Measurements from ENCODE around the gene MADD.

Gene MADD

DNA sequence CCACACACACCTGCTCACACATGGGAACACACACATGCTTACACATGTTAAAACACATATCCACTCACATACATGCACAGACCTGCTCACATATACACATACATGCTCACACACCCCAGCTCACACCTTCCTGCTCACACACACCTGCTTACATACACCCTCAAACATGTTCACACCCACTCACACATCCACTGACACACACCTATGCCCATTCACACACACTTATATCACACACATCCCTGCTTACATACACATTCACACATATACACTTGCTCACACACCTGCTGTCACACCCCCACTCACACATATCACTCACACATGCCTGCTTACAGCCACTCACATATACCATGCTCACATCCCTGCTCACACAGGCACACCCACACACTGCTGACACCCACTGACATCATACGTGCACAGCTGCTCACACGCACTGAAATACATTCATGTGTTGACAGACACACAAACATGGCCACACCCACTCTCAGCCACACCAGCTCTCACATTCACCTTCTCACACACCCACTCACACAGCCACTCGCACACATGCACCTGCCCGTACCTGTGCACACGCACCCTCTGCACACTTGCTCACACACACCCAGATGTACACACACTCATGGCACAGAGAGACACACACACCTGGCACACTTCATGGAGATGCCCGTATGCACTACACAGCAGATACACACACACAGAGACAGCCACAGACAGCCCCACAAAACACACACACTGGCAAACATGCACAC, 88.2 kb downstream of the MADD start:
- DNase-seq, result no peak
- H3K79me2 ChIP-seq (ENCODE audit: control insufficient read depth, insufficient read depth, low read length), result no peaks in the 10 kb centered on the region
- H3K27ac ChIP-seq (ENCODE audit: low read depth, low read length), result no peak overlapping the region
- H2AK5ac ChIP-seq (ENCODE audit: low read length), result no peak overlapping the region
- H2BK5ac ChIP-seq (ENCODE audit: low read length), result no peak overlapping the region
- H2BK120ac ChIP-seq (ENCODE audit: low read depth, low read length), result no peak overlapping the region
- H3K4ac ChIP-seq (ENCODE audit: low read depth, low read length), result no peak overlapping the region
- H4K5ac ChIP-seq (ENCODE audit: low read length), result no peak overlapping the region
- H3K36me3 ChIP-seq (ENCODE audit: control insufficient read depth, insufficient read depth, low read length), result no peaks in the 10 kb centered on the region
- H3K56ac ChIP-seq (ENCODE audit: low read length), result no peak overlapping the region
- H3K79me1 ChIP-seq (ENCODE audit: low read length), result no peaks in the 10 kb centered on the region
- H3K9ac ChIP-seq (ENCODE audit: low read length), result no peak overlapping the region
- H3K4me2 ChIP-seq (ENCODE audit: low read length), result no peak overlapping the region
- H4K8ac ChIP-seq (ENCODE audit: low read depth, low read length), result no peak overlapping the region
- no peaks in the 10 kb centered on the region for H3K4me1 ChIP-seq (ENCODE audit: control insufficient read depth, low read depth, low read length)
- no peak overlapping the region for H2BK15ac ChIP-seq (replicated peaks; ENCODE audit: low read depth)
- no peak overlapping the region for H3K23ac ChIP-seq (ENCODE audit: low read length)
- H3K27me3 ChIP-seq (ENCODE audit: insufficient read depth, low read length, poor library complexity), result no peaks in the 10 kb centered on the region
- no peak overlapping the region for H3K4me3 ChIP-seq (ENCODE audit: low read length)
- H3K18ac ChIP-seq (ENCODE audit: low read length), result no peak overlapping the region
- no CpG with 5 or more reads among the region's 6 CpGs for WGBS (ENCODE audit: extremely low coverage, insufficient coverage, low lambda C conversion rate)

DNA sequence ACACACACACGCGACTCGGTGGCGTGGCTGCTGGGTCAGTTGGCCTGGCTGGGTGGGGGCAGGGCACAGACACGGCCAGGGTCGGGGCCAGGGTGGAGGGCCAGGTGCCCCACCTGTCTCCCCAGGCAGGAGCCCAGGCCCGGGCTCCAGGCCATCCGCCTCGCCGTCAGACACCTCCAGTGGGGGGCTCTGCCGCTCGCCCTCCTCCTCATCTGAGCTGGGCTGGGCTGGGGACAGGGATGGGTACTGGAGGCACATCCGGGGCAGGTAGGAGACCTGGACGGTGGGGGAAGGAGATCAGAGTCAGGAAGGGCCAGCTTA, 88.8 kb downstream of the MADD start:
- Histone ChIP-seq H2BK5ac (ENCODE audit: low read length) (no peak overlapping the region), H3K79me1 (ENCODE audit: low read length) (no peaks in the 10 kb centered on the region), H3K27me3 (ENCODE audit: insufficient read depth, low read length, poor library complexity) (no peaks in the 10 kb centered on the region), H3K4ac (ENCODE audit: low read depth, low read length) (no peak overlapping the region), H3K56ac (ENCODE audit: low read length) (peak overlapping the region; percentile 34), H3K27ac (ENCODE audit: low read depth, low read length) (no peak overlapping the region), H2AK5ac (ENCODE audit: low read length) (no peak overlapping the region), H3K36me3 (ENCODE audit: control insufficient read depth, insufficient read depth, low read length) (no peaks in the 10 kb centered on the region), H4K5ac (ENCODE audit: low read length) (no peak overlapping the region), H3K23ac (ENCODE audit: low read length) (no peak overlapping the region), H3K9ac (ENCODE audit: low read length) (no peak overlapping the region), H3K18ac (ENCODE audit: low read length) (no peak overlapping the region), H3K4me2 (ENCODE audit: low read length) (no peak overlapping the region), H3K79me2 (ENCODE audit: control insufficient read depth, insufficient read depth, low read length) (no peaks in the 10 kb centered on the region), H3K4me1 (ENCODE audit: control insufficient read depth, low read depth, low read length) (no peaks in the 10 kb centered on the region), H4K8ac (ENCODE audit: low read depth, low read length) (no peak overlapping the region), H2BK120ac (ENCODE audit: low read depth, low read length) (no peak overlapping the region), H3K4me3 (ENCODE audit: low read length) (no peak overlapping the region), H2BK15ac (replicated peaks; ENCODE audit: low read depth) (no peak overlapping the region)
- no CpG with 5 or more reads among the region's 14 CpGs for WGBS (ENCODE audit: extremely low coverage, insufficient coverage, low lambda C conversion rate)
- DNase-seq, result no peak

DNA sequence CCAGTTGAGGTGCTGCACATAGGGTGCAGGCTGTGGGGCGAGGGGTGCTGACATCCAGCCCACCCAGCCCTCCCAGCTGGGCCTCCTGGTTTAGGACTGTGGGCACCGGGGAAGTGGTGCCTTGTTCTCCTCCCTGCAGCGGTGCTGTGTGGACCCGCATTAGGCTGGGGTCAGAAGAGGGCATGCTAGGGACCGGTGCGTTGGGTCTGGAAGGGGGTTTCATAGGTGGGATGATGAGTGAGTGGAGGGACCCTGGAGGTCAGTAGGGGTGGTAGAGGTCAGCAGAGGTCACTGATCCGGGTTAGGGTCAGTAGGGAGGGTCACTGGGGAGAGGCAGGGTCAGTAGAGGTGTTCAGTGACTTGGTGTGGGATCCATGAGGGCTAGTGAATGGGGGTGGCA, 89.2 kb downstream of the MADD start:
- H4K5ac ChIP-seq (ENCODE audit: low read length), result no peak overlapping the region
- WGBS (ENCODE audit: extremely low coverage, insufficient coverage, low lambda C conversion rate), result no CpG with 5 or more reads among the region's 7 CpGs

DNA sequence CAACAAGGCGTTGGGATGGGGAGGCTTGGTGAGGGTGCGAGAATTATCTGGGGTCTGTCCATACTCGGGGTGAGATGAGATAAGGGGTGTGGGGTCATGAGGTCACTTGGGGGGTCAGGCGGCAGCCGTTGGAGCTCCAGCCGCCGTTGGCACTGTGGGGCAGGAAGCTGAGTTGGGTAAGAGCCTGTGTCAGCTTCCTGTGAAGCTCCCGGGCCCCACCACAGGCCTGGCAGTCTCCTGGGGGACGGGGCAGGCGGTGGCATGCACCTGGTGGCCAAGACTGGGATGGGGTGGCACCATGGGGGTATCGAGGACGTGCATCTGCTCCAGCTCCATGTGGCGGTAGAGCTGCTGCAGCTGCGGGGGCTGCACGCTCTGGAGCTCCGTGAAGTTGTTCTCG, 89.7 kb downstream of the MADD start:
- H3K4me2 ChIP-seq (ENCODE audit: low read length), result no peak overlapping the region
- no peak overlapping the region for H2AK5ac ChIP-seq (ENCODE audit: low read length)
- no peak overlapping the region for H4K5ac ChIP-seq (ENCODE audit: low read length)
- H3K4ac ChIP-seq (ENCODE audit: low read depth, low read length), result no peak overlapping the region
- H4K8ac ChIP-seq (ENCODE audit: low read depth, low read length), result no peak overlapping the region
- no peaks in the 10 kb centered on the region for H3K79me1 ChIP-seq (ENCODE audit: low read length)
- H3K18ac ChIP-seq (ENCODE audit: low read length), result no peak overlapping the region
- no peaks in the 10 kb centered on the region for H3K36me3 ChIP-seq (ENCODE audit: control insufficient read depth, insufficient read depth, low read length)
- H3K27ac ChIP-seq (ENCODE audit: low read depth, low read length), result no peak overlapping the region
- no peak overlapping the region for H3K9ac ChIP-seq (ENCODE audit: low read length)
- H3K4me3 ChIP-seq (ENCODE audit: low read length), result no peak overlapping the region
- no peaks in the 10 kb centered on the region for H3K4me1 ChIP-seq (ENCODE audit: control insufficient read depth, low read depth, low read length)
- no peak overlapping the region for H3K56ac ChIP-seq (ENCODE audit: low read length)
- no peak for DNase-seq
- H3K79me2 ChIP-seq (ENCODE audit: control insufficient read depth, insufficient read depth, low read length), result no peaks in the 10 kb centered on the region
- H2BK15ac ChIP-seq (replicated peaks; ENCODE audit: low read depth), result no peak overlapping the region
- no peak overlapping the region for H2BK5ac ChIP-seq (ENCODE audit: low read length)
- H3K27me3 ChIP-seq (ENCODE audit: insufficient read depth, low read length, poor library complexity), result no peaks in the 10 kb centered on the region
- no peak overlapping the region for H3K23ac ChIP-seq (ENCODE audit: low read length)
- WGBS (ENCODE audit: extremely low coverage, insufficient coverage, low lambda C conversion rate), result no CpG with 5 or more reads among the region's 17 CpGs
- no peak overlapping the region for H2BK120ac ChIP-seq (ENCODE audit: low read depth, low read length)

More for the DNA sequence above, 89.2 kb downstream of the MADD start:
- H3K56ac ChIP-seq (ENCODE audit: low read length), result no peak overlapping the region
- H3K79me1 ChIP-seq (ENCODE audit: low read length), result no peaks in the 10 kb centered on the region
- H2BK15ac ChIP-seq (replicated peaks; ENCODE audit: low read depth), result no peak overlapping the region
- H3K18ac ChIP-seq (ENCODE audit: low read length), result no peak overlapping the region
- no peak overlapping the region for H3K4me2 ChIP-seq (ENCODE audit: low read length)
- H3K4me1 ChIP-seq (ENCODE audit: control insufficient read depth, low read depth, low read length), result no peaks in the 10 kb centered on the region
- no peak overlapping the region for H2AK5ac ChIP-seq (ENCODE audit: low read length)
- no peaks in the 10 kb centered on the region for H3K27me3 ChIP-seq (ENCODE audit: insufficient read depth, low read length, poor library complexity)
- H3K4me3 ChIP-seq (ENCODE audit: low read length), result no peak overlapping the region
- H3K23ac ChIP-seq (ENCODE audit: low read length), result no peak overlapping the region
- no peak overlapping the region for H3K27ac ChIP-seq (ENCODE audit: low read depth, low read length)
- no peak overlapping the region for H3K4ac ChIP-seq (ENCODE audit: low read depth, low read length)
- H3K9ac ChIP-seq (ENCODE audit: low read length), result no peak overlapping the region
- H3K36me3 ChIP-seq (ENCODE audit: control insufficient read depth, insufficient read depth, low read length), result no peaks in the 10 kb centered on the region
- no peak overlapping the region for H2BK120ac ChIP-seq (ENCODE audit: low read depth, low read length)
- H4K8ac ChIP-seq (ENCODE audit: low read depth, low read length), result no peak overlapping the region
- H2BK5ac ChIP-seq (ENCODE audit: low read length), result no peak overlapping the region
- H3K79me2 ChIP-seq (ENCODE audit: control insufficient read depth, insufficient read depth, low read length), result no peaks in the 10 kb centered on the region
- no peak for DNase-seq

DNA sequence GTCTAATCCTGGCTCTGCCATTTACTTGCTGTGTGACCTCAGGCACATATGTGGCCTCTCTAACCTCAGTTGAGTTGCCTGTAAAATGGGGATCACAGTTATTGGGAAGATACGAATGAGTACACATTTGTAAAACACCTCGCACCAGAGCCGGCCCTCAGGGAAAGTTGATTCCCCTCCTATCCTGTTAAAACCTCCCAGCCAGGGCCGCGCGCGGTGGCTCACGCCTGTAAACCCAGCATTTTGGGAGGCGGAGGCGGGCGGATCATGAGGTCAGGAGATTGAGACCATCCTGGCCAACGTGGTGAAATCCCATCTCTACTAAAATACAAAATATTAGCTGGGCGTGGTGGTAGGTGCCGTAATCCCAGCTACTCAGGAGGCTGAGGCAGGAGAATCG, 90.4 kb downstream of the MADD start:
- no peak overlapping the region for H3K4ac ChIP-seq (ENCODE audit: low read depth, low read length)
- WGBS (ENCODE audit: extremely low coverage, insufficient coverage, low lambda C conversion rate), result no CpG with 5 or more reads among the region's 15 CpGs
- DNase-seq, result no peak

DNA sequence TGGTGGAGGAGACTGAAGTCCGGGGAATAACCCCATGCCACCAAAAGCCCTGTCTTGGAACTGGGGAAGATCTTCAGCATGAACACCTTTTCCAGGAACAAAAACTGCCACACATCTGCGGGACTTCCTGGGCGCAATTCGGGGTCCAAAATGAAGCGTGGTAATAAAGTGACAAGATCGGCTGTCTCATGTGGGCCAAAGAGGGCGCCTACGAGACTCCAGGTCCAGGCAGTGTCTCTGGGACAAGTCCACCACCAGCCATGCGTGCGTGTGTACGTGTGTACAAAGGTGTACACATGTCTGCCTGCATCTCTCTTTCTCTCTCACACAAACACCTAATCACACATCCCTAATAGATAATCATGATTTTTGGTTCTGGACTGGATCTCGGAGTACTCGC, 91.5 kb downstream of the MADD start:
- H2BK5ac ChIP-seq (ENCODE audit: low read length), result no peak overlapping the region

More for the DNA sequence above, 90.4 kb downstream of the MADD start:
- H3K18ac ChIP-seq (ENCODE audit: low read length), result no peak overlapping the region
- no peaks in the 10 kb centered on the region for H3K79me1 ChIP-seq (ENCODE audit: low read length)
- no peaks in the 10 kb centered on the region for H3K27me3 ChIP-seq (ENCODE audit: insufficient read depth, low read length, poor library complexity)
- H3K27ac ChIP-seq (ENCODE audit: low read depth, low read length), result no peak overlapping the region
- H2BK5ac ChIP-seq (ENCODE audit: low read length), result no peak overlapping the region
- H3K79me2 ChIP-seq (ENCODE audit: control insufficient read depth, insufficient read depth, low read length), result no peaks in the 10 kb centered on the region
- H2BK15ac ChIP-seq (replicated peaks; ENCODE audit: low read depth), result no peak overlapping the region
- H3K4me1 ChIP-seq (ENCODE audit: control insufficient read depth, low read depth, low read length), result no peaks in the 10 kb centered on the region
- H3K36me3 ChIP-seq (ENCODE audit: control insufficient read depth, insufficient read depth, low read length), result no peaks in the 10 kb centered on the region
- H3K9ac ChIP-seq (ENCODE audit: low read length), result no peak overlapping the region
- H4K8ac ChIP-seq (ENCODE audit: low read depth, low read length), result no peak overlapping the region
- H3K56ac ChIP-seq (ENCODE audit: low read length), result no peak overlapping the region
- H3K23ac ChIP-seq (ENCODE audit: low read length), result no peak overlapping the region
- no peak overlapping the region for H2AK5ac ChIP-seq (ENCODE audit: low read length)
- no peak overlapping the region for H4K5ac ChIP-seq (ENCODE audit: low read length)
- no peak overlapping the region for H3K4me3 ChIP-seq (ENCODE audit: low read length)
- no peak overlapping the region for H3K4me2 ChIP-seq (ENCODE audit: low read length)
- H2BK120ac ChIP-seq (ENCODE audit: low read depth, low read length), result no peak overlapping the region

More for the DNA sequence above, 91.5 kb downstream of the MADD start:
- no peak overlapping the region for H3K18ac ChIP-seq (ENCODE audit: low read length)
- H3K27ac ChIP-seq (ENCODE audit: low read depth, low read length), result no peak overlapping the region
- H3K23ac ChIP-seq (ENCODE audit: low read length), result no peak overlapping the region
- no peak overlapping the region for H4K8ac ChIP-seq (ENCODE audit: low read depth, low read length)
- no peak overlapping the region for H3K9ac ChIP-seq (ENCODE audit: low read length)
- no peaks in the 10 kb centered on the region for H3K27me3 ChIP-seq (ENCODE audit: insufficient read depth, low read length, poor library complexity)
- H3K4ac ChIP-seq (ENCODE audit: low read depth, low read length), result no peak overlapping the region
- H3K79me2 ChIP-seq (ENCODE audit: control insufficient read depth, insufficient read depth, low read length), result no peaks in the 10 kb centered on the region
- H3K4me2 ChIP-seq (ENCODE audit: low read length), result no peak overlapping the region
- no peak overlapping the region for H2AK5ac ChIP-seq (ENCODE audit: low read length)
- no peak overlapping the region for H4K5ac ChIP-seq (ENCODE audit: low read length)
- H3K79me1 ChIP-seq (ENCODE audit: low read length), result no peaks in the 10 kb centered on the region
- no CpG with 5 or more reads among the region's 13 CpGs for WGBS (ENCODE audit: extremely low coverage, insufficient coverage, low lambda C conversion rate)
- no peak for DNase-seq
- H2BK120ac ChIP-seq (ENCODE audit: low read depth, low read length), result no peak overlapping the region
- H3K4me3 ChIP-seq (ENCODE audit: low read length), result no peak overlapping the region
- H2BK15ac ChIP-seq (replicated peaks; ENCODE audit: low read depth), result no peak overlapping the region
- H3K4me1 ChIP-seq (ENCODE audit: control insufficient read depth, low read depth, low read length), result no peaks in the 10 kb centered on the region
- H3K56ac ChIP-seq (ENCODE audit: low read length), result no peak overlapping the region
- H3K36me3 ChIP-seq (ENCODE audit: control insufficient read depth, insufficient read depth, low read length), result no peaks in the 10 kb centered on the region

Data from mesendoderm (in vitro differentiated cells).